Measurements from ENCODE around the gene POU2F1. TPM values are rescaled to one million over a fixed set of nuclear protein-coding genes. Genes with fewer than 3 reads are reported as not detected.
A peak's percentile ranks its signal among the peaks of the same experiment; 100 is the strongest.

The POU2F1 gene
- total RNA-seq, 4 donors from 2014 or later: 3.8 to 7.3 (median 4.8) TPM

DNA sequence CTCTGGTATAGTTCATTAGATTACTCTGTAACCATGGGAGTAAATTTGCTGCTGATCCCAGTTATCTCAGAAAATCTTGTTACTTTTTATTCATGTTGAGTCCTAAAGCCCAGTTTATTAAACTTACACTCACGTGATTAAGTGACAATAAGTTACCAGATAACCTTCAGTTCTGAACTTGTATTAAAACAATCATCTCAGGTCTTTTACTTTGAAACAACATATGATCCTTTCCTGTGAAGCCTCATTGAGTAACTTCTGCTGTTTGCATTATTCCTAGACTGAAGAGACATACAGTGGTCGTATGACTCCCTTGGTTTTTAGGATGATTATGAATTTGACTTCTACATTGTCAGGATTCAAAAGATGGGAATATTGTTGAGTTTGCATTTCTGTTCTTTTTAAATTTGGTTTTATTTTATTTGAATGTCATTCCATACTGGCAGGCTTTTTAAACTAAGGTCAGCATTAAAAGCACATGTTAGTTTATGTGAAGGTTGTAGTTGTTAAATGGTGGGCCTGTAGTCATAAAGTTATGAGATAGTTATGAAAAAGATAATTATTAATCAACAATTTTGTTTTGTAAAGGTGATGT, 179.8 kb downstream of the POU2F1 start:
- in situ Hi-C loops (cut with MboI; ENCODE audit: low sequenced_read_pairs in 4 of 4): loop anchor here in 1 of 4 donors (5.0 to 10.0 kb wide), 2 partner anchors 42 to 134 kb away; no protein-coding TSS in a partner anchor
- no peak for DNase-seq

DNA sequence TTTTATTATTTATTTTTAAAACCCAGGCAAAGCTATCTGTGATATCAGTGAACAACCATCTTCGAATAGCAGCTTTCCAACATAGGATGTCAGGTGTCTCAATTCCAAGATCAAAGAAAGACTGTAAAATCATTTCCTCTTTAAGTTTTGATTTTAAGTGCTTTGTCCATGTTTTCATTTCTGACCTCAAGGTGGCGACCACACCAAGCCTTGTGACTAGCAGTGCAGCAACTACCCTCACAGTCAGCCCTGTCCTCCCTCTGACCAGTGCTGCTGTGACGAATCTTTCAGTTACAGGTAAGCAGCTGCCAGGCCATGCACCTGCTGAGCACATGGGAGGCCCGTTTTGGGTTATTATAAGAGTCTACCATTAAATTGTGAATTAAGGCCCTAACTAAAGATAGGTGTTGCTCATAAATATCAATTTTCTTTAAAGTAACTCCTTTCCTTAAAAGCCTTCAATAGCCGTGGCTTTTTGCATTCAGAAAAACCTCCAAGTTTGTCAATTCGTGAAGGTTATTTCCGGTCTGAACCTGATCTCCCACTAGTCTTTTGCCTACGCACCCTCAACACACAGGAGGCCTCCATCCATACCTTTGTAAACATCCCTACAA, 180.7 kb downstream of the POU2F1 start:
- no peaks in the 10 kb centered on the region for H3K4me1 ChIP-seq
- DNase-seq: no peak
- no peak overlapping the region for H3K27ac ChIP-seq
- H3K9me3 ChIP-seq: no peaks in the 10 kb centered on the region
- TF ChIP-seq, protein P1, sequence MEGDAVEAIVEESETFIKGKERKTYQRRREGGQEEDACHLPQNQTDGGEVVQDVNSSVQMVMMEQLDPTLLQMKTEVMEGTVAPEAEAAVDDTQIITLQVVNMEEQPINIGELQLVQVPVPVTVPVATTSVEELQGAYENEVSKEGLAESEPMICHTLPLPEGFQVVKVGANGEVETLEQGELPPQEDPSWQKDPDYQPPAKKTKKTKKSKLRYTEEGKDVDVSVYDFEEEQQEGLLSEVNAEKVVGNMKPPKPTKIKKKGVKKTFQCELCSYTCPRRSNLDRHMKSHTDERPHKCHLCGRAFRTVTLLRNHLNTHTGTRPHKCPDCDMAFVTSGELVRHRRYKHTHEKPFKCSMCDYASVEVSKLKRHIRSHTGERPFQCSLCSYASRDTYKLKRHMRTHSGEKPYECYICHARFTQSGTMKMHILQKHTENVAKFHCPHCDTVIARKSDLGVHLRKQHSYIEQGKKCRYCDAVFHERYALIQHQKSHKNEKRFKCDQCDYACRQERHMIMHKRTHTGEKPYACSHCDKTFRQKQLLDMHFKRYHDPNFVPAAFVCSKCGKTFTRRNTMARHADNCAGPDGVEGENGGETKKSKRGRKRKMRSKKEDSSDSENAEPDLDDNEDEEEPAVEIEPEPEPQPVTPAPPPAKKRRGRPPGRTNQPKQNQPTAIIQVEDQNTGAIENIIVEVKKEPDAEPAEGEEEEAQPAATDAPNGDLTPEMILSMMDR (IDR thresholded peaks at IDR 0.05 in 4 of 5, conservative IDR thresholded peaks at IDR 0.05 in 1 of 5): peak in 4 of 5 experiments; percentile 20 to 43 (median 28)
- no peak for TF ChIP-seq POLR2A (IDR thresholded peaks at IDR 0.05)
- ATAC-seq: no peak
- H3K4me3 ChIP-seq: no peak overlapping the region
- intact Hi-C loops (cut with DNase I; ENCODE audit: low total_unique reads): no loop called here
- in situ Hi-C loops (cut with MboI; ENCODE audit: low sequenced_read_pairs in 4 of 4): loop anchor here in 1 of 4 donors (5.0 to 10.0 kb wide), 2 partner anchors 41 to 133 kb away; no protein-coding TSS in a partner anchor
- H3K27me3 ChIP-seq: no peaks in the 10 kb centered on the region
- H3K36me3 ChIP-seq: peaks cover 0 to 36% of the 10 kb centered on the region in 2 donors

More for the DNA sequence above, 179.8 kb downstream of the POU2F1 start:
- H3K27ac ChIP-seq: no peak overlapping the region
- no peaks in the 10 kb centered on the region for H3K4me1 ChIP-seq
- no peaks in the 10 kb centered on the region for H3K9me3 ChIP-seq
- TF ChIP-seq, protein P1 (IDR thresholded peaks at IDR 0.05 in 4 of 5, conservative IDR thresholded peaks at IDR 0.05 in 1 of 5): no peak
- no peak for TF ChIP-seq POLR2A (IDR thresholded peaks at IDR 0.05)
- H3K27me3 ChIP-seq: no peaks in the 10 kb centered on the region
- no peak for ATAC-seq
- intact Hi-C loops (cut with DNase I; ENCODE audit: low total_unique reads): no loop called here
- no peak overlapping the region for H3K4me3 ChIP-seq
- H3K36me3 ChIP-seq: peaks cover 0 to 39% of the 10 kb centered on the region in 2 donors

DNA sequence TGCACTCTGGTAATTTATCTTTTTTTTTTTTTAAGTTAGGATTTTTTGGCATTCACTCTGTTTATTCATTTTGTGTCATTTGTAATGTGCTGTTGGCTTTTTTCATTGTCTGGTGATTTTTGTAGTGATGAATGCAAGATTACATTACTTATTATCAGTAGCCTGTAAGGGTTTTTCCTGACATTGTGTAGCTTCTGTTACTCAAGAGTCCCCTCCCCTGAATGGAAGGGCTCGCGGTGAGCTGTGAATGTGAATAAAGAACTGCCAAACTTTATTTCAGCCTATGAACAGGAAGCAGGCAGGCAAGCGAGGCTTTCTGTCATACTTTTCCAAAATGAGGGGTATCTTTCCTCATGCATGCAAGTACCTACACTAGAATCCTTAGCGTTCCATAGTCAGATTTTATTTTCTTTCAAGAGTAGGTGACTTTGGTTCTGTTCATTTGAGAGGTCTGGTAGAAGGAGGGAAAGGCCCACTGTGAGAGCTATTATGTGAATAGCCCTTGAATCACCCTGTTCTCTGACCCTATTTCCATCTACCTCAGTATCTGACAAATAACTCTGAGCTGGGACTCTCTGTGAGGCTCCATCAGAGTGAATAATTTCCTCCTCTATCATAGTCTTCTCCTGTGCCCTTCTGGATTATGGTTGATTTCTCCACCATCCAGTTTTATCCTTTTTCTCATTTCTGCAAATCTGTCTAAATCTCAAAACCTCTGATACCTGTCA, 183.6 kb downstream of the POU2F1 start:
- Histone ChIP-seq H3K27ac (no peak overlapping the region), H3K9me3 (no peaks in the 10 kb centered on the region), H3K4me1 (no peaks in the 10 kb centered on the region), H3K4me3 (no peak overlapping the region), H3K27me3 (no peaks in the 10 kb centered on the region), H3K36me3 (peaks cover 0 to 20% of the 10 kb centered on the region in 2 donors)
- intact Hi-C loops (cut with DNase I; ENCODE audit: low total_unique reads) (no loop called here), in situ Hi-C loops (cut with MboI; ENCODE audit: low sequenced_read_pairs in 4 of 4) (loop anchor here in 1 of 4 donors (5.0 to 10.0 kb wide), 2 partner anchors 38 to 130 kb away; no protein-coding TSS in a partner anchor)
- DNase-seq (no peak), ATAC-seq (no peak)
- TF ChIP-seq, protein P1 (IDR thresholded peaks at IDR 0.05 in 4 of 5, conservative IDR thresholded peaks at IDR 0.05 in 1 of 5): no peak
- no peak for TF ChIP-seq POLR2A (IDR thresholded peaks at IDR 0.05)

DNA sequence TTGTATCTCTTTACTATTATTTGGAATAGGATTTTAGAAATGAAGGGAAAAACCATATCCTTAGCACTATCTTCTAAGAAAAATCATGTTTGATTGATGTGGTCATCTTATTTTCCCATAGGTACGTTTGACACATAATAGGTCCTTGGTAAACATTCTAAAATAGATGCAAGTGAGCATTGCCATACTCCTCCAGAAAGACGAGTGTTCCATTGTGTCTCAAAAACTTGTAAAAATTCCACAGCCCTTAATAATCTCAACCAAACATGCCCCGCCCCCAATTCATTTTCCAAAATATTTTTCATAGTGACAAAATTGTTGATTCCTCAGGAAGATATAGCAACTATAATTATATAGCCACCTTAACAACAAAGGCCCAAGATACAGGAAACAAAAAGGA, 184.2 kb downstream of the POU2F1 start:
- no peaks in the 10 kb centered on the region for H3K27me3 ChIP-seq
- intact Hi-C loops (cut with DNase I; ENCODE audit: low total_unique reads): no loop called here

More for the DNA sequence above, 184.2 kb downstream of the POU2F1 start:
- ATAC-seq (no peak), DNase-seq (no peak)
- Histone ChIP-seq H3K9me3 (no peaks in the 10 kb centered on the region), H3K36me3 (peaks cover 0 to 17% of the 10 kb centered on the region in 2 donors), H3K4me1 (no peaks in the 10 kb centered on the region), H3K27ac (no peak overlapping the region), H3K4me3 (no peak overlapping the region)
- in situ Hi-C loops (cut with MboI; ENCODE audit: low sequenced_read_pairs in 4 of 4): loop anchor here in 1 of 4 donors (5.0 to 10.0 kb wide), 2 partner anchors 37 to 130 kb away; no protein-coding TSS in a partner anchor
- no peak for TF ChIP-seq POLR2A (IDR thresholded peaks at IDR 0.05)
- TF ChIP-seq, protein P1 (IDR thresholded peaks at IDR 0.05 in 4 of 5, conservative IDR thresholded peaks at IDR 0.05 in 1 of 5): no peak
